ENCODE data around the gene KCNQ5.

DNA sequence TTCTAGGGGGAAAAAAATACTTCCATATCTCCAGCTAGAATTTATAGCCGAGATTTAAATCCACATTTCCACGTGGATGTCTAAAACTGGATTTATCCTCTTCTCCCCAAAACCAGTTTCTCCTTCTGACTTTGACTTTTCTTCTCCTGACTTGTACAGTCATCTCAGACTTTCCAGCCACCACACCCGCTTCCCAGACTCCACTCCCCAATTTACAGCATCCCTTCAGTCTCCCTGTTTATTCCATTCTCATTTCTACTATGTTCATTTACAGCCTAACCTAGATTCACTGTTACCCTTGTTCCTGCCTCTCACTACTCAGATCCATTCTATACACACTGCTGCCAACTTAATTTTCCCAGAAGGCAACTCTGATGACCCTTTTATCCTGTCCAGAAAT is 378.6 kb downstream of the KCNQ5 start:
- TF ChIP-seq, protein P1, sequence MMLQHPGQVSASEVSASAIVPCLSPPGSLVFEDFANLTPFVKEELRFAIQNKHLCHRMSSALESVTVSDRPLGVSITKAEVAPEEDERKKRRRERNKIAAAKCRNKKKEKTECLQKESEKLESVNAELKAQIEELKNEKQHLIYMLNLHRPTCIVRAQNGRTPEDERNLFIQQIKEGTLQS (CRISPR knock-in tag; conservative IDR thresholded peaks at IDR 0.05), result no peak
- TF ChIP-seq JUN (CRISPR knock-in tag; IDR thresholded peaks at IDR 0.05) (no peak), CREB1 (CRISPR knock-in tag; IDR thresholded peaks at IDR 0.05) (no peak), RELA (CRISPR knock-in tag; IDR thresholded peaks at IDR 0.05; ENCODE audit: borderline replicate concordance) (no peak), HMGA2 (CRISPR knock-in tag; IDR thresholded peaks at IDR 0.05) (no peak), TEAD4 (CRISPR knock-in tag; IDR thresholded peaks at IDR 0.05) (no peak), TP53 (CRISPR knock-in tag; IDR thresholded peaks at IDR 0.05) (no peak)
- TF ChIP-seq, protein P2, sequence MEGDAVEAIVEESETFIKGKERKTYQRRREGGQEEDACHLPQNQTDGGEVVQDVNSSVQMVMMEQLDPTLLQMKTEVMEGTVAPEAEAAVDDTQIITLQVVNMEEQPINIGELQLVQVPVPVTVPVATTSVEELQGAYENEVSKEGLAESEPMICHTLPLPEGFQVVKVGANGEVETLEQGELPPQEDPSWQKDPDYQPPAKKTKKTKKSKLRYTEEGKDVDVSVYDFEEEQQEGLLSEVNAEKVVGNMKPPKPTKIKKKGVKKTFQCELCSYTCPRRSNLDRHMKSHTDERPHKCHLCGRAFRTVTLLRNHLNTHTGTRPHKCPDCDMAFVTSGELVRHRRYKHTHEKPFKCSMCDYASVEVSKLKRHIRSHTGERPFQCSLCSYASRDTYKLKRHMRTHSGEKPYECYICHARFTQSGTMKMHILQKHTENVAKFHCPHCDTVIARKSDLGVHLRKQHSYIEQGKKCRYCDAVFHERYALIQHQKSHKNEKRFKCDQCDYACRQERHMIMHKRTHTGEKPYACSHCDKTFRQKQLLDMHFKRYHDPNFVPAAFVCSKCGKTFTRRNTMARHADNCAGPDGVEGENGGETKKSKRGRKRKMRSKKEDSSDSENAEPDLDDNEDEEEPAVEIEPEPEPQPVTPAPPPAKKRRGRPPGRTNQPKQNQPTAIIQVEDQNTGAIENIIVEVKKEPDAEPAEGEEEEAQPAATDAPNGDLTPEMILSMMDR (IDR thresholded peaks at IDR 0.05), result no peak
- TF ChIP-seq, protein P3, sequence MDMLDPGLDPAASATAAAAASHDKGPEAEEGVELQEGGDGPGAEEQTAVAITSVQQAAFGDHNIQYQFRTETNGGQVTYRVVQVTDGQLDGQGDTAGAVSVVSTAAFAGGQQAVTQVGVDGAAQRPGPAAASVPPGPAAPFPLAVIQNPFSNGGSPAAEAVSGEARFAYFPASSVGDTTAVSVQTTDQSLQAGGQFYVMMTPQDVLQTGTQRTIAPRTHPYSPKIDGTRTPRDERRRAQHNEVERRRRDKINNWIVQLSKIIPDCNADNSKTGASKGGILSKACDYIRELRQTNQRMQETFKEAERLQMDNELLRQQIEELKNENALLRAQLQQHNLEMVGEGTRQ (CRISPR knock-in tag; IDR thresholded peaks at IDR 0.05), result no peak

Data from WTC11 (cell line).